Fibroblast of lung (primary cell): ENCODE results near the gene TPD52L2. TPM values are rescaled to one million over a fixed set of nuclear protein-coding genes. Genes with fewer than 3 reads are reported as not detected.
"Not testable (repeated sequence)": the region's sequence is repeated elsewhere in the genome, so short reads cannot be mapped to it uniquely, and the experiment has no call there.

Experiments
- DNase-seq, 2 donors: peaks; one replicate each; pipeline versions ENCODE4 v3.0.0 to v3.0.0-alpha.2; 2010; ENCODE audit warnings: low read depth in 2 of 2
- H2AFZ ChIP-seq: 2 replicates; pipeline ENCODE4 v1.5.1; 2012; ENCODE audit warnings: low read length, control low read depth, inconsistent platforms
- H3K27ac ChIP-seq: 2 replicates; pipeline ENCODE4 v1.5.1; 2011; ENCODE audit warnings: low read length, control low read depth; ENCODE audit not compliant: insufficient read depth
- H3K27me3 ChIP-seq: 2 replicates; pipeline ENCODE4 v1.5.1; 2011; ENCODE audit warnings: mild to moderate bottlenecking, low read length; ENCODE audit not compliant: control insufficient read depth, insufficient read depth
- H3K36me3 ChIP-seq: 2 replicates; pipeline ENCODE4 v1.5.1; 2011; ENCODE audit warnings: low read length; ENCODE audit not compliant: control insufficient read depth, insufficient read depth
- H3K4me1 ChIP-seq: 2 replicates; pipeline ENCODE4 v1.5.1; 2011; ENCODE audit warnings: low read length; ENCODE audit not compliant: control insufficient read depth, insufficient read depth; ENCODE audit errors: extremely low read depth
- H3K4me2 ChIP-seq: 2 replicates; pipeline ENCODE4 v1.5.1; 2011; ENCODE audit warnings: low read length, control low read depth; ENCODE audit not compliant: insufficient read depth; ENCODE audit errors: extremely low read depth
- H3K4me3 ChIP-seq, 4 experiments: fragments of 200-600 bp in 1 of 4; sonication (generic) in 1 of 4; replicated peaks in 1 of 4; 2 replicates each; pipeline ENCODE4 v1.5.1; 2011 to 2016; ENCODE audit warnings: low read length in 4 of 4, low read depth in 3 of 4, mild to moderate bottlenecking in 3 of 4, control low read depth in 2 of 4, inconsistent platforms in 1 of 4, mixed read lengths in 1 of 4; ENCODE audit not compliant: insufficient read depth in 1 of 4; ENCODE audit errors: control extremely low read depth in 1 of 4
- H3K79me2 ChIP-seq: 2 replicates; pipeline ENCODE4 v1.5.1; 2012; ENCODE audit warnings: mild to moderate bottlenecking, low read length, inconsistent platforms; ENCODE audit not compliant: control insufficient read depth, insufficient read depth
- H3K9ac ChIP-seq: 2 replicates; pipeline ENCODE4 v1.5.1; 2011; ENCODE audit warnings: mild to moderate bottlenecking, low read length, control low read depth; ENCODE audit not compliant: insufficient read depth
- H3K9me3 ChIP-seq: 2 replicates; pipeline ENCODE4 v1.5.1; 2012; ENCODE audit warnings: low read depth, low read length; ENCODE audit not compliant: control insufficient read depth, insufficient read depth
- H4K20me1 ChIP-seq: 2 replicates; pipeline ENCODE4 v1.5.1; 2011; ENCODE audit warnings: low read length; ENCODE audit not compliant: control insufficient read depth, insufficient read depth; ENCODE audit errors: extremely low read depth
- EZH2 ChIP-seq: IDR thresholded peaks from 2 replicates; pipeline ENCODE4 v1.5.1; 2012; ENCODE audit warnings: low read length, control low read depth, mild to moderate bottlenecking; ENCODE audit errors: missing control alignments
- polyA plus RNA-seq, 2 donors: library from polyadenylated mRNA; depleted of rRNA in 1 of 2; stranded (reverse) in 1 of 2; unstranded in 1 of 2; fragments of >200 nt; gene quantifications; 2 replicates each; pipeline ENCODE4 v1.2.1, GENCODE V29; 2011 to 2012; ENCODE audit warnings: missing spikeins in 1 of 2
- total RNA-seq: library from RNA; depleted of rRNA; stranded (reverse); fragments of >200 nt; gene quantifications from 2 replicates; pipeline ENCODE4 v1.2.1, GENCODE V29; 2014
- TF ChIP-seq, protein P1 (sequence below), 2 donors: IDR thresholded peaks in 1 of 2; conservative IDR thresholded peaks in 1 of 2; 1 replicate in 1 of 2; 2 replicates in 1 of 2; pipeline ENCODE4 v1.5.1; 2011 to 2012; ENCODE audit warnings: low read length in 2 of 2, control low read depth in 1 of 2, inconsistent platforms in 1 of 2, low read depth in 1 of 2, mild to moderate bottlenecking in 1 of 2

Gene TPD52L2
- total and polyA plus RNA-seq, 2 donors (not counting 1 experiment from before 2014, with no cell fraction given) = 123 to 212 TPM

GRCh38 chr20:63848003-63848911 is 16.8 kb upstream of the TPD52L2 start:
- H3K4me2 ChIP-seq = no peak overlapping the region
- H2AFZ ChIP-seq = no peak overlapping the region
- no peak for TF ChIP-seq EZH2
- TF ChIP-seq, protein P1, sequence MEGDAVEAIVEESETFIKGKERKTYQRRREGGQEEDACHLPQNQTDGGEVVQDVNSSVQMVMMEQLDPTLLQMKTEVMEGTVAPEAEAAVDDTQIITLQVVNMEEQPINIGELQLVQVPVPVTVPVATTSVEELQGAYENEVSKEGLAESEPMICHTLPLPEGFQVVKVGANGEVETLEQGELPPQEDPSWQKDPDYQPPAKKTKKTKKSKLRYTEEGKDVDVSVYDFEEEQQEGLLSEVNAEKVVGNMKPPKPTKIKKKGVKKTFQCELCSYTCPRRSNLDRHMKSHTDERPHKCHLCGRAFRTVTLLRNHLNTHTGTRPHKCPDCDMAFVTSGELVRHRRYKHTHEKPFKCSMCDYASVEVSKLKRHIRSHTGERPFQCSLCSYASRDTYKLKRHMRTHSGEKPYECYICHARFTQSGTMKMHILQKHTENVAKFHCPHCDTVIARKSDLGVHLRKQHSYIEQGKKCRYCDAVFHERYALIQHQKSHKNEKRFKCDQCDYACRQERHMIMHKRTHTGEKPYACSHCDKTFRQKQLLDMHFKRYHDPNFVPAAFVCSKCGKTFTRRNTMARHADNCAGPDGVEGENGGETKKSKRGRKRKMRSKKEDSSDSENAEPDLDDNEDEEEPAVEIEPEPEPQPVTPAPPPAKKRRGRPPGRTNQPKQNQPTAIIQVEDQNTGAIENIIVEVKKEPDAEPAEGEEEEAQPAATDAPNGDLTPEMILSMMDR (conservative IDR thresholded peaks at IDR 0.05 in 1 of 2, IDR thresholded peaks at IDR 0.05 in 1 of 2; ENCODE audit: low read depth in 1 of 2, low read length in 2 of 2) = no peak

GRCh38 chr20:63850689-63851547 is 14.2 kb upstream of the TPD52L2 start:
- no peaks in the 10 kb centered on the region for H3K36me3 ChIP-seq
- no peak for DNase-seq
- no peak overlapping the region for H3K9ac ChIP-seq
- H4K20me1 ChIP-seq = no peaks in the 10 kb centered on the region
- peaks cover 14% of the 10 kb centered on the region for H3K4me1 ChIP-seq
- H3K27me3 ChIP-seq = peaks cover 5% of the 10 kb centered on the region
- H3K9me3 ChIP-seq = no peaks in the 10 kb centered on the region
- H3K79me2 ChIP-seq = no peaks in the 10 kb centered on the region
- H2AFZ ChIP-seq = no peak overlapping the region
- H3K27ac ChIP-seq = no peak overlapping the region
- TF ChIP-seq, protein P1 (conservative IDR thresholded peaks at IDR 0.05 in 1 of 2, IDR thresholded peaks at IDR 0.05 in 1 of 2; ENCODE audit: low read depth in 1 of 2, low read length in 2 of 2) = no peak
- no peak for TF ChIP-seq EZH2
- no peak overlapping the region for H3K4me3 ChIP-seq
- H3K4me2 ChIP-seq = no peak overlapping the region

More at GRCh38 chr20:63848003-63848911, 16.8 kb upstream of the TPD52L2 start:
- no peak overlapping the region for H3K4me3 ChIP-seq
- H3K27me3 ChIP-seq = peaks cover 8% of the 10 kb centered on the region
- H3K79me2 ChIP-seq = no peaks in the 10 kb centered on the region
- DNase-seq = no peak
- no peak overlapping the region for H3K9ac ChIP-seq
- H3K9me3 ChIP-seq = no peaks in the 10 kb centered on the region
- peaks cover 10% of the 10 kb centered on the region for H3K4me1 ChIP-seq
- H4K20me1 ChIP-seq = no peaks in the 10 kb centered on the region
- H3K27ac ChIP-seq = no peak overlapping the region
- H3K36me3 ChIP-seq = no peaks in the 10 kb centered on the region

DNA sequence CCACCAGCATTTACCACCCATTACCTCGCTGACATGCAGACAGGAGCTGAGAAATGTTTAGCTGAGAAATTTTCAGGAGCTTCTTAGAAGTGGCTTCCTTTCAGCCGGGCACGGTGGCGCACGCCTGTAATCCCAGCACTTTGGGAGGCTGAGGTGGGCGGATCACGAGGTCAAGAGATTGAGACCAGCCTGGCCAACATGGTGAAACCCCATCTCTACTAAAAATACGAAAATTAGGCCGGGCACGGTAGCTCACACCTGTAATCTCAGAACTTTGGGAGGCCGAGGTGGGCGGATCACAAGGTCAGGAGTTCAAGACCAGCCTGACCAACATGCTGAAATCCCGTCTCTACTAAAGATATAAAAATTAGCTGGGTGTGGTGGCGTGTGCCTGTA is 13.5 kb upstream of the TPD52L2 start:
- H4K20me1 ChIP-seq, H3K4me3 ChIP-seq, H3K79me2 ChIP-seq, H3K27ac ChIP-seq, H2AFZ ChIP-seq, H3K36me3 ChIP-seq, H3K4me2 ChIP-seq, DNase-seq, H3K9me3 ChIP-seq, H3K4me1 ChIP-seq, H3K27me3 ChIP-seq, H3K9ac ChIP-seq: not testable (repeated sequence)

- DNase-seq, H3K36me3 ChIP-seq: not testable (repeated sequence)
Observed at GRCh38 chr20:63853733-63854068, 11.4 kb upstream of the TPD52L2 start.

More at GRCh38 chr20:63853733-63854068, 11.4 kb upstream of the TPD52L2 start:
- not testable (repeated sequence) for H3K4me3 ChIP-seq, H3K9me3 ChIP-seq, H2AFZ ChIP-seq, H3K27me3 ChIP-seq, H3K9ac ChIP-seq, H3K27ac ChIP-seq, H3K4me2 ChIP-seq, H3K79me2 ChIP-seq, H4K20me1 ChIP-seq
- peaks cover 15% of the 10 kb centered on the region for H3K4me1 ChIP-seq
